Retinal pigment epithelial cell (primary cell): ENCODE data around the gene PCNX4.

Source experiments
- DNase-seq: peaks from one replicate; pipeline ENCODE4 v3.0.0-alpha.2; 2010; ENCODE audit warnings: low read depth
- H3K4me3 ChIP-seq: 2 replicates; pipeline ENCODE4 v1.5.1; 2011; ENCODE audit warnings: mild to moderate bottlenecking, low read length, control low read depth, moderate library complexity
- TF ChIP-seq, protein P1 (sequence below): conservative IDR thresholded peaks from 2 replicates; pipeline ENCODE4 v1.5.1; 2011; ENCODE audit warnings: low read depth, low read length, control low read depth, inconsistent platforms

PCNX4 gene

DNA sequence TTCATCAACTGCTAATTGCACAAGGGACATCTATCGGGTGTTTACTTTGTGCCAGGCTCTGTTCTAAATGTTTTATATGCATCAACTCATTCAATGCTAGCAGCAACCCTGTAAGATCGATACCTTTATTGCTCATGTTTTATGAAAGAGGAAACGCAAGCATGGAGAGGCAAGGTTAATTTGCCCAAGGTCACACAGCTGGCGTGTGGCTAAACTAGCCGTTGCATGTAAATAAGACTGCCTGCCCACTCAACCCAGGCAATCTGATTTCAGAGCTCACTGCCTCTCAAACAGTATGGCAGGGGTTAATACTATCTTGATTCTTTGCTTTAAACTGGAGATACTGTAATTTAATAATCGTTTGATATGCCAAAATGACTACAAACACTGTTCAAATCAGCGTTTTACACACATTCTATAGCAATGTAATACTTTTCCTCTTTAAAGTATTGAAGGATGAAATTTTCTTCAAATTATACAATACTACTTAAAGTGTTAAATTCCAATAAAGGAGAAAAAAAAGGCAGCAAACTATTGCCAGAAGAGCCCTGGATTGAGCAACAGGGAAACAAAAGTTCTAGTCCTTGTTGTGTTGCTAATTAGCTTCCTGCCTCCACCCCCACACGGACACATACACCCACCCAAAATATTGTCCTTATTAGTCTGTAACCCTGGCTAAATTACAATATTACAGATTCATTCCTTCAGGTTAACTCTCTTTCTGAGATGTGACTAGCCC, 112.5 kb downstream of the PCNX4 start:
- no peak overlapping the region for H3K4me3 ChIP-seq
- no peak for DNase-seq
- TF ChIP-seq, protein P1, sequence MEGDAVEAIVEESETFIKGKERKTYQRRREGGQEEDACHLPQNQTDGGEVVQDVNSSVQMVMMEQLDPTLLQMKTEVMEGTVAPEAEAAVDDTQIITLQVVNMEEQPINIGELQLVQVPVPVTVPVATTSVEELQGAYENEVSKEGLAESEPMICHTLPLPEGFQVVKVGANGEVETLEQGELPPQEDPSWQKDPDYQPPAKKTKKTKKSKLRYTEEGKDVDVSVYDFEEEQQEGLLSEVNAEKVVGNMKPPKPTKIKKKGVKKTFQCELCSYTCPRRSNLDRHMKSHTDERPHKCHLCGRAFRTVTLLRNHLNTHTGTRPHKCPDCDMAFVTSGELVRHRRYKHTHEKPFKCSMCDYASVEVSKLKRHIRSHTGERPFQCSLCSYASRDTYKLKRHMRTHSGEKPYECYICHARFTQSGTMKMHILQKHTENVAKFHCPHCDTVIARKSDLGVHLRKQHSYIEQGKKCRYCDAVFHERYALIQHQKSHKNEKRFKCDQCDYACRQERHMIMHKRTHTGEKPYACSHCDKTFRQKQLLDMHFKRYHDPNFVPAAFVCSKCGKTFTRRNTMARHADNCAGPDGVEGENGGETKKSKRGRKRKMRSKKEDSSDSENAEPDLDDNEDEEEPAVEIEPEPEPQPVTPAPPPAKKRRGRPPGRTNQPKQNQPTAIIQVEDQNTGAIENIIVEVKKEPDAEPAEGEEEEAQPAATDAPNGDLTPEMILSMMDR: no peak

DNA sequence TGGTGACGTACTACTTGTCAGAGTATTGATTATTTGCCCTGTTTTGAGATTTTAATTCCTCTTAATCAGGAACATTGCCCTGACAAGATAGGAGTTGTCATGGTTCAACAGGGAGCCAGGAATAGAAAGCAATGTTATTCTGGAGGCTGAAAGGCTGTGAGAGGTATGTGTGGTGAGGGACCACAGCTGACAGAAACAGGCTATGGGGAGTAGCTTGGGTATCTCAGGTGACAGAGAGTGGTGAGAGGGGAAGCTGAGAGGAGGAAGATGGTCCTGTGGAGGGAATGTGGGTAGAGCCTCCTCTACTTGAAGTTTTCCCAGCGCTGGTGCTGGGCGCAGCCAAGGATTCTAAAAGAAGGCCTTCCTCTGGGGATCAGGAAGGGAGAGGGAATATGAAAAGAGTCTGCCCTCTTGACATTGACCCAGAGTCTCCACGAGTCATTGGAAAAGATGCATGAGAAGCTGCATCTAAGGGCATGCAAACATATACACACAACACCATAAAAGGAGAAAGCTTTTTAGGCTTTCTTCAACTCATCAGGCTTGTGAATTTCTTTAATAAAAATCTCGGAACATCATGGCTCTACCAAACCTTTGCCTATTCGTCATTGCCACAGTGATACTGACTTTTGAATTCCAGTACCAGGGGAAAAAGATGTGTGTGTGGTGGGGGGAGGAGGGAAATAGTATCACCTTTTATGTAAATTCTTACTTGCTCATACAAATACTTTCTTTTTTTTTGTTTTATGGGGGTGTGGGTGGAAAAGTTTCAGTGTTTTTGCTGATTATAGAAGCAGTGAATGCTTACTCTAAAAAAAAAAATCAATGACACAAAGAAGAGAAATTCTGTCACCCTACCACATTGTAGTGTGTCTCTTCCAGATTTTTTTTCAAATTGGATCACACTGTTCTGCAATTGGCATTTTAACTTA, 113.4 kb downstream of the PCNX4 start:
- H3K4me3 ChIP-seq: no peak overlapping the region
- TF ChIP-seq, protein P1: no peak
- no peak for DNase-seq

DNA sequence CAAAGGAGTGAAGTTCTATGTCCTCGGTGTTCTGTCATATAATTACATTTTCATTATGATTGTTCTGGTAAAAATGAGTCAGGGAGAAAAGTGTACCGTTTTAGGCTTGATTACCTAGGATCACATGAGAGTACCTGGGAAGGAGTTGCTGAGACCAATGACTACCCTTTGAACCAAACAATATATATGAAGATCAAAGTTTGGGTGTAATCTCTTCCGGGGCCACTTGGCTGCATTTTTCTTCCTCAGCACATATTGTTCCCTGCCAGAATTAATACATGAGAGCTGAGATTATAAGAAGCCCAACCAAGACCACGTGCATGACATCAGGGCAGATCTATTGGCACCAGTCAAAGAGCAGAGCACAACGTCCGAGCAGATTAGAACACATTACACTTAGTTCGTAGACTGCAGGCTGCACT, 114.5 kb downstream of the PCNX4 start:
- no peak overlapping the region for H3K4me3 ChIP-seq
- DNase-seq: no peak
- TF ChIP-seq, protein P1: no peak

DNA sequence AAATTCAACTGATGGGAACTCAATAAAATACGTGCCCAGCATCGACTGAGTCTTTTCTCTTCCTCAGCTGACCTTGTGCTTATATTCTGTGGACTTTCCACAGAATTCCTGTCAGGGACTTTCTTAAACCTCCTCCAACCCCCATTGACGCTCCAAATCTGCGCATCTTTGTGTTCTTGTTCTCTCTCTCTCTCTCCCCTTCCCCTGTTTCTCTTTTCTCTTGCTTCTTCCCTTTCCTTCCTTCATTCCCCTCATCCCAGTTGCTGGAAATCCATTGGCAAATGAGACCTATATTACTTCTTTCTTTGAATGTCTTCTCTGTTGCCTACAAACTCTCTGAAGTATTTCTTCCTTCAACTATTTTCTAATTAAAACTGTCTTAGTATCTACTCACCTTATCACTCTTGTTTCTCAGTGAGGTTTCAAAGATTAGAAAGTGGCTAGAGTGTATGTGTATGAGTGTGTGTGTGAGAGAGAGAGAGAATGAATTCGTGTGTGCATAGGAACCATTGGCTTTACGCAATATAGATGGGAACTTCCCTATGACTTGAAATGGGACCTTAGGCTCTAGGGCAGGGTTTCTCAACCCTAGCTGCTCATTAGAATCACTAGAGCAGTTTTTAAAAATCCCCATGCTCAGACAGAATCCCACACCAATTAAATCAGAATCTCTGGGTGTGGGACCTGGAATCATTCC, 115.3 kb downstream of the PCNX4 start:
- no peak overlapping the region for H3K4me3 ChIP-seq
- DNase-seq: no peak
- TF ChIP-seq, protein P1: no peak

DNA sequence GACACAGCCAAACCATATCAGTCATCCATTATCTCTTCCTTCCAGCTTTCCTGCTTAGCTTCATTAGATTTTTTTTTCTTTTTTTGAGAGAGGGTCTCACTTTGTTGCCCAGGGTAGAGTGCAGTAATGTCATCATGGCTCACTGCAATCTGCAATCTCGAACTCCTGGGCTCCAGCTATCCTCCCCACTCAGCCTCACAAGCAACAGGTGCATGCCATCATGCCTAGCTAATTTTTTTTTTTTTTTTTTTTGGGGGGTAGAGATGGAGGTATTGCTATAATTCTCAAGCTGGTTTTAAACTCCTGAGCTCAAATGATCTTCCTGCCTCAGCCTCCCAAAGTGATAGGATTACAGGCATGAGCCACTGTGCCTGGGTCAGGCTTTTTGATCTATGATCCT, 119.0 kb downstream of the PCNX4 start:
- no peak overlapping the region for H3K4me3 ChIP-seq
- no peak for DNase-seq
- TF ChIP-seq, protein P1: no peak

DNA sequence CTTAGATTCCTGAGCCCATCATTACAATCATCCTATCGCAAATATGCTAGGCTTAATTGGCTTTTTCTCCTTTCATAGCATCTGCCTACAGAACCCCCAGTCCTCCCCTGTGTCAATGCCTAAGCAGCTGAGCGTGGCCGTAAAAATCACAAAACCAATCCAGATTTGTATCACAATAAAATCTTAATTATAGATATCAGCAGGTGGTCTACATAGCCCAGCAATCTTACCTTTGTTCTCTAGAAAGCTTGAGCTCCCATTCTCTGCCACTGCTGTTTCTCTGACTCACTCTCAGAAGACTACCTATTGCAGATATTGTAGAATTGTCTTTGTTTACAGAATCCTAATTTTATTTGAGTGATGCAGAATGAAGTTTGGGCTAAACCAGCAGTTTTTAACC, 119.4 kb downstream of the PCNX4 start:
- TF ChIP-seq, protein P1: no peak
- H3K4me3 ChIP-seq: no peak overlapping the region
- DNase-seq: no peak
